NCI-H128 (cell line): Measurements from ENCODE around the gene BTBD1.
"Not testable (repeated sequence)": the region's sequence is repeated elsewhere in the genome, so short reads cannot be mapped to it uniquely, and the experiment has no call there.

Experiments
- DNase-seq: peaks from one replicate; lab custom pipeline; 2025; ENCODE audit not compliant: unreplicated experiment; lab: John Stamatoyannopoulos, UW

Gene BTBD1

DNA sequence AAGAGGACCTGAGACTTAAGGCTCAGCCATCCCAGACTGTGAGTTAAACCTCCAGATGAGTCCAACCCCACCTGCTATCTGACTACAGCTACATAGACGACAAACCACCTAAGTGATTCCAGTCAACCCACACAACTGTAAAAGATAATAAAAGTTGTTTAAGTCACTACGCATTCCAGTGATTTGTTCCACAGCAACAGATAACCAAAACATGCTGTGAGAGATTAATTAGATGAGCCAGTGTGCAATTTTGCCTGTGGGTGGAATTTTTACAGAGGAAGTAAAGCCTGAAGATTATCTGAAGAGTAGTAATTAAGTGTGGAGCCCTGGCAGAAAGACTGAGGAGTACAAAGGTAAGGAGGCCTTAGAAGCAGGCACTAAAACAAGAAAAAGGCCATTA, 5.4 kb downstream of the BTBD1 start:
- DNase-seq = no peak

- no peak for DNase-seq
These were observed 9.2 kb downstream of the BTBD1 start for GRCh38 chr15:83057696-83058376.

DNA sequence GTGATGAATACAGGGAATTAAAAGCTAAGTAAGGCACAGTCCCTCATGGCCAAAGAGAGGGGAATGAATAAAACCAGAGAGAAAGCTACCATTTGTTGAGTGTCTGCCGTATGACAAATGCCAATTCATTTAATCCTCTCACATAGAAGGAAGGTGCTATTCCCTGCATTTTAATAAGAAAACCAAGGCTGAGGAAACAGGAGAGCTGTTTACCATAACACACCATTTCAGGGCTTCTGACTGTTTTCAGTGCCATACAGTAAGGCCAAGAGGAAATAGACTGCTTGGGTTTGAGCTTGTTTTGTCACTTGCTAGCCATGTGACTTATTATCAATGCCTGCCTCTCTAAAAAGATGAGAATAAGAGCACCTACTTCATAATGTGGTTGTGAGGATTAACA, 10.1 kb downstream of the BTBD1 start:
- DNase-seq = no peak

DNA sequence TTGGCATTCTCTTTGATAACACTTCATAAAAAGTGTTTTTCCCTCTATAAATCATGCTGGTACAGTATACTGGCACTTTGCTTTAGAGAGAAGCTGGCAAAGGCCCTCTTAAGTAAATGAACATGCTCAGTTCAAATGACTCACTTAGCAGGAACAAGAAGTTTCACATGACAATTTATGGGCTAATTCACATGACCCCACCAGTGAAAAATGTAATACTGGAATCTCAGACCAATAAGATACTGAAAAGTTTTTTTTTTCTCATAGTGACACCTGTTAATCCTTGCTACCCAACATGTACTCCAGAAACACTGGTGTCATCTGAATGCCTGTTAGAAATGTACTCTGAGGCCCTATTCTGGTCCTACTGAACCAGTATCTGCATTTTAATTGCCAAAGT, 13.9 kb downstream of the BTBD1 start:
- no peak for DNase-seq

DNA sequence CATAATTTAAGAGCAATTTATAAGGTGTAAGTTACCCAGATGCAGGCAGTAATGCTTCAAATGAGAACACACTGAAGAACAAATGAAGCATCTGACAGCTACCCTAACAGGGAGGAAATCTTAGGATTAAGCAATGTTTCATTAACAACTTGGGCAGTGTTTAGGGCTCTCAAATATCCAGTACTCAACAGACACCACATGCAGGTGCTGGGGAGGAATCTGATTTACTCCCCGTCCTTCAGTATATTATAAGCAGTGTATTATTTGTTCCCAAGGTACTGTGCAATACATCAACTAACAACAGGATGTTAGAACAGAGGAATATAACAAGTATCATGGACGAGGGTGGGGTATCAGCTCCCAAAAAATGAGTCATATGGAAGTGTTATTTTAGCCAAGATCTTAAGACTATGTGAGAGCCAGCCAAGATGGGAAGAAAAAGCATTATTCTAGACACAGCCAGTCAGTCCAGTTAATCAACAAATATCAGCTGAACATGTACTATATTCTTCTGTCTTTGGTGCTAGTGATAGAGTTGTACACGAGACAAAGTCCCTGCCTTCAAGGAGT, 20.4 kb downstream of the BTBD1 start:
- no peak for DNase-seq

GRCh38 chr15:83044156-83044555, 22.9 kb downstream of the BTBD1 start:
- DNase-seq = no peak

GRCh38 chr15:83039206-83039605, 27.8 kb downstream of the BTBD1 start:
- DNase-seq = no peak

DNA sequence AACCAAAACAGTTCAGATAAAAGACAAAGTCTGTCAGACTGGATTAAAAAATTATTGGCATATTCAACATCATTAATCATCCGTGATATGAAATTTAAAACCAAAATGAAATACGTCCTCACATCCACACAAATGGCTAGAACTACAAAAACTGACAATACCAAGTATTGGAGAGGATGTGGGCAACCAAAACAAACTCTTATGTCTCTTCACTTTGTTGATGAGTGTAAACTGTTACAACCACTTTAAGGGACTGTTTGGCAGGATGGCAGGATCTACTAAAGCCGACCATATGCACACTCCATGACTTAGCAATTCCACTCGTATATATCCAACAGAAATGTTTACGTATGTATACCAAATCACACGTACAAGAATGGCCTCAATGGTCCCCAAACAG, 30.8 kb downstream of the BTBD1 start:
- no peak for DNase-seq

- DNase-seq = not testable (repeated sequence)
These were observed 35.8 kb downstream of the BTBD1 start for GRCh38 chr15:83031234-83031633.

GRCh38 chr15:83030021-83030420, 37.0 kb downstream of the BTBD1 start:
- no peak for DNase-seq

- no peak for DNase-seq
These were observed 48.6 kb downstream of the BTBD1 start for GRCh38 chr15:83018436-83018835.

DNA sequence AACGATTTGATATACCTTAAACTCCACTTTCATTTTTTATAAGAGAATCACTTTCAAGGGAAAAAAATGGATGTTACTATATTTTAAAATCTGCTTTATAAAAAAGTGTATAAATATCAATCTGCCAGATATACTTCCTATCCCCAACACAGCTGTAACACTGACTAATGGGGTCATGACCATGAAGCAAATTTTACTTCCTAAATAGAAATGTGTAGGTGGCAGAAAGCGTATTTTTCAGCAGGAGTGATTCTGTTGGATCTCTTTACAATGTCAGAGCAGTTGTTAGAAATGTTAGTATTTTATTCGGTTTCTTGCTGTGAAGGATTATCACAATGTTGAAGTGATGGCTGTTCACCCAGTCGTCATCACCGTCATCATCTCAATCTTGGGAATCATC, 50.1 kb downstream of the BTBD1 start:
- no peak for DNase-seq

GRCh38 chr15:83015361-83015760, 51.7 kb downstream of the BTBD1 start:
- DNase-seq = no peak

GRCh38 chr15:83014205-83014653, 52.8 kb downstream of the BTBD1 start:
- no peak for DNase-seq

DNA sequence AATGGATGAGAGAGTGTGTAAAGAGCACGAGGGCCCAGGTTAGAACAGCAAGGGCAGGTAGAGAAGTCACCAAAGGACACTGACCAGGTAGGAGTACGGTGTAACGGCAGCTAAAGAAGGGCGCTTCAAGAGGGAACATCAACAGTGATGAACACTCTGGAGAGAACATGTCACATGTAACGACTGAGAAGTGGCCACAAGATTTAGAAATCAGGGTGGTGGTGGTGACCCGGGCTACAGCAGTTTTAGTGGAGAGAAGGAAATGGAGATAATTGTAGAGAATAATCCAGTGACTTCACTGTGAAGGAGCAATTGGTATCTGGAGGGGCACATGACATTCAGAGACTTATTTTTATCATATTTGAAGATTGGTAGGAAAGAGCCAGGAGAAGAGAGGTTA, 54.4 kb downstream of the BTBD1 start:
- DNase-seq = no peak

GRCh38 chr15:83012076-83012426, 55.0 kb downstream of the BTBD1 start:
- no peak for DNase-seq

DNA sequence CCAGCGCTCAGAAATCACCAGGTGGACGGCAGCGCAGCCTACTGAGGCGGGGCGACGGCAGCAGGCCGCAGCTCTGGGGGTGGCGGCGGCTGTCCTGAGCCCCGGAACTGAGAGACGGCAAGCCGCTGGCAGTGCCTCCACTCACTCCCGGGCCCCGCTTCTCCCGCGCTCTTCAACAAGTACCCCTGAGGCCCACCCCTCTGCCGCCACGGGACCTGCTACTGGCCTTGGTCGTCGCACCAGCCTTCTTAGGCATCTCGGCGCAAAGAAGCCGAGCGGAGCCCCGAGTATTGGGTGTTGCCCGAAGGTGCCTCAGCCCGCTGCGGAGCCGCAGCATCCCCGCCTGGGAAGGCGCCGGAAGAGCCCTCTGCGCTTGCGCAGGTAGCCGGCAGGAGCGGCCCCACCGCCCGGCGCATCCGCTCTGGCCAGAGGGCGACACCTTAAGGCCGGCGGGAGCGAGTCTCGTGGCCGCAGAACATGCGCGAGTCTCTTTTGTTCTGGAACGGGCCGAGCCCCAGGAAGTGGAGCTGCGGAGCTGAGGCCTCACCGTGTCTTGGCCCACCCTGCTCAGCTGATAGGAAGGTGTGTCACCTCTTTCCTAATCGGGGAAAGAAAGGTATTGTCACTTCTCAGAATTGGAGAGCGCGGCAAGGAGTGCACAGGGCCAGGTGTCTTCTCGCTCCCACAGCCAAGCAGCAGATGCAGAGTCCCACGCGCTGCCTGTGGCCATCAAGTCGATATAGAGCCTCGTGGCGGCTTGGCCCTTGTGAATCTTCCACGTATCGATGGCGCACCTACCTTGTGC, 55.6 kb downstream of the BTBD1 start, which contains the start of gene C15orf40:
TSS of gene C15orf40 (minus strand) at position 369 of the 805 bp plus-strand sequence. CDS start at position 337, 32 bp downstream.
- DNase-seq = peak; percentile 77

DNA sequence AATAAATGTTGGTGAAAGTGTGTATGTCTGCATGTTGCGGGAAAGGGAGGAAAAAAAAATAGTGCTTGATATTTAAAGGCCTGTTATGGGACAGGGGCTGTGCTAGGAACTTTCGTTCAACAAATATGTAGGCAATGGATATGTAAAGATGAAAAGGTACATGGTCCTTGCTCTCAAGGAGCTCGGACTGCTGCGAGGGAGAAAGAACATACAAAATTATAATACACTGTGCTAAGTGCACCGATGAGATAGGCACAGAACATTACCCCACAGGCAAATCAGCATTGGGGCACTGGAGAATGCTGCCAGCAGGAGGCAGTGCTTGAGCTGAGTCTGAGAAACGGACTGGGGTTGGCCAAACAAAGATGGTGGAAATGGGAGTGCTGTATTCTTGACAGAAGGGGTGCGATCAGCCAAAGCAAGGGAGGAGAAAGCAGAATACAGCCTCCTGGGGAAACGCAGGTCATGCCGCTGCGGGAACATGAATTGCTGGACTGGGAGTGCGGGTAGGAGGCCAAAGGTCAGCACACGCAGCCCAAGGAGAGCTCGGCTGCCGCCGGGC, 56.3 kb downstream of the BTBD1 start:
- DNase-seq = peak; percentile 14

- DNase-seq = not testable (repeated sequence)
These were observed 66.4 kb downstream of the BTBD1 start for GRCh38 chr15:83000672-83001031.

DNA sequence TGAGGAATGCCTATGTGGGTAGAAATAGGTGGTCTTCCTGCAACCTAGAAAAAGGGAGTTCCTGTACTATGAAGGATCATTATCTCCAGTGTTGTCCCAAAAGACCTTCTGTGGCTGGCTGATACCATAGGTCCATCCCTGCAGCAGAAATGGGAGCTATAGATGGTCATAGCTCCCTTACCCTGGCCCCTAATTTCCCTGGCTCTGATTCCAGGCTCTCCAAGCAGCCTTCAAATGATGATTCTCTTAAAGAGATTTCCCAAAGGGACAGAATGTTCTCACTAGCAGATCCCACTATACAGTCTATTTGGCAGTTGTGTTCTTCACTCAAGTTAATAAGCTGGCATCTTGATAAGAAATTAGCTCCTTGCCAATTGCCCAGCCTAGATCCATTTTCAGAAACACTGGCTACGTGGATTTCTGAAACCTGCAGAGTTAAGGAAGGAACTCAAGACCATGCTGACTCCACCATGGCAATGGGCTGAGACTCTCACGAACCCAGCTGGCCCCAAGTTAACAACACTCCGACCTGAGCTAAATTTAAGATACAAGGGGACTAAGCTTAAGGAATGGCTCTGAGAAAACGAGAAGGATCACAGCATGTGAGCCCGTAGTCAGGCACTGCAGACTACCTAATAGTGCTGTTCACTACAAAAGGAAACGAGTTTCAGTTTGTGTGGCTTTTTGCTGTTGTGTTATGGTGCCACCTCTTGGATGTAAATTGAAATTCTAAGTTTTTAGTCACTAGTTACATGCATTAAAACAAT, 67.0 kb downstream of the BTBD1 start:
- DNase-seq = no peak

DNA sequence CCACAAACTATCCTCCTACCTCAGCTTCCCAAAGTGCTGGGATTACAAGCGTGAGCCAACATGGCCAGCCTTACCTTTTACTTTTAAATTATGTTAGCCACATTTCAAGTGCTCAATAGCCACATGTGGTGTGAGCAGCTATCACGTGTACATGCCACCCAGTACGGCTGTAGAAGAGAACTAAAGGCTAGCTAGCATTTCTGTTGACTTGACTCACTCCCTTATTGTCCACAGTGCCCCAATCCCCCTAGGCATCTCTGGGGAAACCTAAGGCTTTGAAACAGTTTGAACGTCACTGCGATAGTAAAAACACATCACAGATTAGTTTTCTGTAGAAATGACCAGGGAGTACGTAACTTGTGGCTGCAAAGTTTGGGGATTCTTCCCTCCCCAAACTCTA, 67.6 kb downstream of the BTBD1 start:
- no peak for DNase-seq
